SU-DHL-6 (cell line): ENCODE results near the gene ARL1.

ENCODE experiments used
- CTCF ChIP-seq: fragments of 200-600 bp; sonication (generic); IDR thresholded peaks from one replicate; pipeline ENCODE4 v1.5.1; 2017; ENCODE audit warnings: antibody characterized with exemption, mild to moderate bottlenecking, low read length, moderate library complexity; ENCODE audit not compliant: insufficient read depth, poor library complexity, severe bottlenecking
- EZH2phosphoT487 ChIP-seq: fragments of 200-600 bp; sonication (generic), shearing (Covaris generic); conservative IDR thresholded peaks from 2 replicates; pipeline ENCODE4 v1.6.1; 2018; ENCODE audit warnings: mild to moderate bottlenecking, antibody characterized with exemption, low read length, moderate library complexity, mixed read lengths

GRCh38 chr12:101430456-101430855 is 22.9 kb upstream of the ARL1 start:
- TF ChIP-seq CTCF (no peak), EZH2phosphoT487 (no peak)
